ENCODE measurements around the gene DYNLT4. TPM values are rescaled to one million over a fixed set of nuclear protein-coding genes. Genes with fewer than 3 reads are reported as not detected.

The DYNLT4 gene
- total and polyA plus RNA-seq, 2 of the 13 experiments (the other 11 are each of a cell fraction or from before 2014, with no cell fraction given) = 0.77 TPM; not detected in 1

GRCh38 chr1:44827197-44828002 is 20.2 kb upstream of the DYNLT4 start (continued):
- TF ChIP-seq MXD3 (CRISPR knock-in tag; IDR thresholded peaks at IDR 0.05) = no peak
- no peak for TF ChIP-seq ZNF790 (CRISPR knock-in tag; IDR thresholded peaks at IDR 0.05; ENCODE audit: borderline replicate concordance)
- no peak for TF ChIP-seq CAMTA2 (CRISPR knock-in tag; IDR thresholded peaks at IDR 0.05; ENCODE audit: borderline replicate concordance)
- peak; percentile 72; the same call in 1 of the 2 replicates for TF ChIP-seq ZNF776 (CRISPR knock-in tag; IDR thresholded peaks at IDR 0.05)
- TF ChIP-seq ZNF713 (CRISPR knock-in tag; IDR thresholded peaks at IDR 0.05) = no peak
- TF ChIP-seq PHF21A (CRISPR knock-in tag; IDR thresholded peaks at IDR 0.05) = peak; percentile 8; the same call in 1 of the 2 replicates
- TF ChIP-seq ZMYM3 (CRISPR knock-in tag; IDR thresholded peaks at IDR 0.05) = 0 out of 2 replicates have a peak, but pooled peaks have one; percentile 13
- no peak; the same call in 1 of the 2 replicates for TF ChIP-seq HDAC2 (CRISPR knock-in tag; IDR thresholded peaks at IDR 0.05)
- TF ChIP-seq ZNF782 (CRISPR knock-in tag; IDR thresholded peaks at IDR 0.05; ENCODE audit: borderline replicate concordance) = no peak
- TF ChIP-seq ZKSCAN1 (IDR thresholded peaks at IDR 0.05; ENCODE audit: low read length) = no peak; the same call in 1 of the 2 replicates
- TF ChIP-seq GATAD2A (CRISPR knock-in tag; IDR thresholded peaks at IDR 0.05) = peak; percentile 74
- 0 out of 2 replicates have a peak, but pooled peaks have one; percentile 3 for TF ChIP-seq AFF4 (CRISPR knock-in tag; IDR thresholded peaks at IDR 0.05)
- TF ChIP-seq ZC3H4 (CRISPR knock-in tag; IDR thresholded peaks at IDR 0.05; ENCODE audit: borderline replicate concordance) = no peak
- no peak for TF ChIP-seq IRF1 (CRISPR knock-in tag; IDR thresholded peaks at IDR 0.05; ENCODE audit: low read depth)
- no peak for TF ChIP-seq NFAT5 (CRISPR knock-in tag; IDR thresholded peaks at IDR 0.05)
- TF ChIP-seq ARNTL (CRISPR knock-in tag; IDR thresholded peaks at IDR 0.05) = 0 out of 2 replicates have a peak, but pooled peaks have one; percentile 10
- TF ChIP-seq MAX (IDR thresholded peaks at IDR 0.05) = peak; percentile 30; the same call in 1 of the 2 replicates
- TF ChIP-seq SETDB1 (CRISPR knock-in tag; IDR thresholded peaks at IDR 0.05; ENCODE audit: borderline replicate concordance) = no peak
- TF ChIP-seq ZSCAN21 (CRISPR knock-in tag; IDR thresholded peaks at IDR 0.05; ENCODE audit: borderline replicate concordance) = peak; percentile 61; the same call in 1 of the 2 replicates
